Liver (tissue), 9 donors: Measurements from ENCODE around the gene ZDHHC22. TPM values are rescaled to one million over a fixed set of nuclear protein-coding genes. Genes with fewer than 3 reads are reported as not detected.
A peak's percentile ranks its signal among the peaks of the same experiment; 100 is the strongest.

Experiments used
- DNase-seq: peaks from one replicate; pipeline ENCODE4 v3.0.0-alpha.2; 2017; ENCODE audit warnings: low spot score
- H3K27ac ChIP-seq, 2 donors: one replicate each; pipeline ENCODE4 v1.7.0; 2013; ENCODE audit warnings: inconsistent platforms in 2 of 2, low read length in 2 of 2, control low read depth in 1 of 2, low read depth in 1 of 2, mild to moderate bottlenecking in 1 of 2
- H3K27me3 ChIP-seq, 4 donors: one replicate each; pipeline versions ENCODE4 v1.6.1 to v1.7.0; 2013; ENCODE audit warnings: low read length in 3 of 4, inconsistent platforms in 1 of 4, mild to moderate bottlenecking in 1 of 4, moderate library complexity in 1 of 4; ENCODE audit not compliant: control insufficient read depth in 4 of 4, insufficient read depth in 4 of 4
- H3K36me3 ChIP-seq, 4 donors: one replicate each; pipeline versions ENCODE4 v1.6.1 to v1.7.0; 2013; ENCODE audit warnings: low read length in 3 of 4, mild to moderate bottlenecking in 3 of 4, low read depth in 1 of 4, moderate library complexity in 1 of 4; ENCODE audit not compliant: control insufficient read depth in 4 of 4, insufficient read depth in 3 of 4
- H3K4me1 ChIP-seq, 4 donors: one replicate each; pipeline versions ENCODE4 v1.6.1 to v1.7.0; 2013; ENCODE audit warnings: low read length in 3 of 4, mild to moderate bottlenecking in 3 of 4, moderate library complexity in 1 of 4; ENCODE audit not compliant: control insufficient read depth in 4 of 4, insufficient read depth in 4 of 4
- H3K4me3 ChIP-seq, 3 donors: one replicate each; pipeline versions ENCODE4 v1.6.1 to v1.7.0; 2013; ENCODE audit warnings: low read length in 3 of 3, control low read depth in 1 of 3, low read depth in 1 of 3, mild to moderate bottlenecking in 1 of 3
- H3K9ac ChIP-seq, 2 donors: one replicate each; pipeline ENCODE4 v1.7.0; 2013; ENCODE audit warnings: low read length in 2 of 2, mild to moderate bottlenecking in 2 of 2, moderate library complexity in 2 of 2, control low read depth in 1 of 2, low read depth in 1 of 2
- H3K9me3 ChIP-seq, 4 donors: one replicate each; pipeline versions ENCODE4 v1.6.1 to v1.7.0; 2013; ENCODE audit warnings: low read length in 3 of 4; ENCODE audit not compliant: control insufficient read depth in 4 of 4
- CTCF ChIP-seq: fragments of 150-350 bp; IDR thresholded peaks from 2 replicates; pipeline ENCODE4 v1.5.1; 2017; ENCODE audit warnings: improper control_type of control experiment, low read depth, low read length; ENCODE audit not compliant: missing input control
- EGR1 ChIP-seq, 2 donors: IDR thresholded peaks; 2 replicates each; pipeline ENCODE4 v1.6.1; 2016 to 2018; ENCODE audit warnings: antibody characterized with exemption in 2 of 2, low read depth in 2 of 2
- FOXA1 ChIP-seq: IDR thresholded peaks from 2 replicates; pipeline ENCODE4 v1.6.1; 2016; ENCODE audit warnings: antibody characterized with exemption
- FOXA2 ChIP-seq: IDR thresholded peaks from 2 replicates; pipeline ENCODE4 v1.6.1; 2016; ENCODE audit warnings: antibody characterized with exemption
- GABPA ChIP-seq, 2 donors: IDR thresholded peaks in 1 of 2; conservative IDR thresholded peaks in 1 of 2; 2 replicates each; pipeline ENCODE4 v1.6.1; 2016; ENCODE audit warnings: antibody characterized with exemption in 2 of 2, mild to moderate bottlenecking in 1 of 2, moderate library complexity in 1 of 2
- HNF4A ChIP-seq, 2 donors: conservative IDR thresholded peaks; 2 replicates each; pipeline ENCODE4 v1.6.1; 2016; ENCODE audit warnings: antibody characterized with exemption in 2 of 2, mild to moderate bottlenecking in 2 of 2
- HNF4G ChIP-seq: IDR thresholded peaks from 2 replicates; pipeline ENCODE4 v1.6.1; 2016; ENCODE audit warnings: antibody characterized with exemption
- JUND ChIP-seq, 2 donors: IDR thresholded peaks; 2 replicates each; pipeline ENCODE4 v1.6.1; 2016; ENCODE audit warnings: antibody characterized with exemption in 2 of 2
- NR2F2 ChIP-seq: IDR thresholded peaks from 2 replicates; pipeline ENCODE4 v1.6.1; 2016; ENCODE audit warnings: antibody characterized with exemption
- RAD21 ChIP-seq, 2 donors: IDR thresholded peaks; 2 replicates each; pipeline ENCODE4 v1.6.1; 2016; ENCODE audit warnings: antibody characterized with exemption in 2 of 2, mild to moderate bottlenecking in 2 of 2
- REST ChIP-seq: IDR thresholded peaks from 2 replicates; pipeline ENCODE4 v1.6.1; 2016; ENCODE audit warnings: antibody characterized with exemption, mild to moderate bottlenecking
- RXRA ChIP-seq, 2 donors: IDR thresholded peaks; 2 replicates each; pipeline ENCODE4 v1.6.1; 2017 to 2018; ENCODE audit warnings: antibody characterized with exemption in 2 of 2, mild to moderate bottlenecking in 1 of 2
- SP1 ChIP-seq: IDR thresholded peaks from 2 replicates; pipeline ENCODE4 v1.6.1; 2018; ENCODE audit warnings: antibody characterized with exemption, mild to moderate bottlenecking
- TAF1 ChIP-seq: conservative IDR thresholded peaks from 2 replicates; pipeline ENCODE4 v1.6.1; 2016; ENCODE audit warnings: antibody characterized with exemption, mild to moderate bottlenecking
- YY1 ChIP-seq: IDR thresholded peaks from 2 replicates; pipeline ENCODE4 v1.6.1; 2016; ENCODE audit warnings: antibody characterized with exemption, mild to moderate bottlenecking
- WGBS: extraction: QIAGEN DNeasy Blood & Tissue Kit; methylation state at CpG from one replicate; pipeline ENCODE4 v1.1.7; 2013; 5-methylcytosine and 5-hydroxymethylcytosine counted together
- polyA plus RNA-seq, 2 donors: library from polyadenylated mRNA; stranded (reverse) in 1 of 2; unstranded in 1 of 2; fragments of 200-250 nt in 1 of 2; fragments of >200 nt in 1 of 2; fragmentation: Nextera tagmentation in 1 of 2; extraction: Ambion mirVana in 1 of 2; gene quantifications; one replicate each; pipeline versions ENCODE4 v1.2.1 to v1.2.3, GENCODE V29; 2013 to 2015
- total RNA-seq, 2 donors: library from RNA; depleted of rRNA; stranded (reverse); fragments of >200 nt; gene quantifications; one replicate each; pipeline ENCODE4 v1.2.3, GENCODE V29; 2014
- TF ChIP-seq, protein P1 (sequence below): IDR thresholded peaks from 2 replicates; pipeline ENCODE4 v1.6.1; 2016; ENCODE audit warnings: antibody characterized with exemption
- TF ChIP-seq, protein P2 (sequence below): IDR thresholded peaks from 2 replicates; pipeline ENCODE4 v1.6.1; 2016; ENCODE audit warnings: antibody characterized with exemption
- TF ChIP-seq, protein P3 (sequence below): IDR thresholded peaks from 2 replicates; pipeline ENCODE4 v1.6.1; 2016; ENCODE audit warnings: antibody characterized with exemption
- donor health status: healthy.
- donor health status: healthy.
- donor health status: healthy.
- donor health status: healthy.
- donor health status: healthy.

Gene ZDHHC22
- total and polyA plus RNA-seq, 4 donors = not detected

- WGBS = 65% methylated on average over 5 of the region's 5 CpGs
Measured at GRCh38 chr14:77183896-77184295, 42.3 kb upstream of the ZDHHC22 start.

DNA sequence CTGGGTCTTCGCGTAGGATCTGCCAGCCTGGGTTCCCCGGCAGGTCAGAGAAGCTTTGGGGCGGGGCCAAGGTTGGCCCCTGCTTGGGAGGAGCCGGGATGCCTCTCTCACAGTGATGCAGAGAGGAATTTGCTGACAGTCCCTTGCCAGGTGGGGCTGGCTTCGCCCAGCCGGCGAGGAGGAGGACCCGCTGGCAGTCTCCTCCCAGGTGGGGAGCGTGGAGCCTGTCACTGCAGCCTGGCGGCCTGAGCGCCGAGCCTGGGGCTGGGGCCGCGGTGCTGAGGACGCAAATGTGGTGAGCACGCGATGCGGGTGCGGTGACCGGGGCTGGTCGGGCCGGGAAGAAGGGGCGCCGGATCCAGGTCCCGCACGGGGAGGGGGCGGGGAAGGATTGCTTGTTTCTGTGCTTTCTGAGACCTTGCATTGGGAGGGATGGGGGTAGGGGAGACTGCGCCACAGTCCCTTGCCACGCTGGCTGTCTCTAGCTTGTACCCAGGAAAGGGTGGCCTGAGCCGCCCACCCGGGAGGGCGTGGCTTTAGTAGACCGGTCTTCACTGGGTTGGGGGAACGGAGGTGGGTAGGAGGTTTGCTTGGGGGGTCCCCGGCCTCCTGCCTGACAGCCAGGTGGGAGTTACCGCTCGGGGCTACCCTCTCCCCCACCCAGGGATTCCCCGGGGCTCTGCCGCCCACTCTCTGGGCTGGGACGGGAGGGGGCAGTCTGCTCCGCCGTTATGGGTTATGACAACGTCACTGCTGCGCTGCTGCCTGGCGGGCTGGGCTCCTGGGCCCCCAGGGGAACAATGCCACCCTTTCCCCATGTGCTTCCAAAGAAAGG is 40.2 kb upstream of the ZDHHC22 start, which contains the start of gene TMEM63C:
Gene TMEM63C, plus strand, starts transcription at position 196 of the 835 bp plus-strand sequence. CDS start 37,016 bp downstream, outside the sequence.
- no peak within 1 kb of the TSS for H3K9ac ChIP-seq
- H3K27ac ChIP-seq = no peak within 1 kb of the TSS
- 5% methylated on average over 46 of the region's 46 CpGs for WGBS
- no peak for TF ChIP-seq SP1
- TF ChIP-seq FOXA2 = no peak
- TF ChIP-seq RXRA (IDR thresholded peaks at IDR 0.05) = no peak
- TF ChIP-seq, protein P1, sequence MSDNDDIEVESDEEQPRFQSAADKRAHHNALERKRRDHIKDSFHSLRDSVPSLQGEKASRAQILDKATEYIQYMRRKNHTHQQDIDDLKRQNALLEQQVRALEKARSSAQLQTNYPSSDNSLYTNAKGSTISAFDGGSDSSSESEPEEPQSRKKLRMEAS = no peak
- no peak for TF ChIP-seq HNF4A (conservative IDR thresholded peaks at IDR 0.05)
- no peak for TF ChIP-seq HNF4G
- TF ChIP-seq JUND (IDR thresholded peaks at IDR 0.05) = no peak
- no peak for TF ChIP-seq CTCF
- TF ChIP-seq FOXA1 = no peak
- TF ChIP-seq EGR1 (IDR thresholded peaks at IDR 0.05; ENCODE audit: low read depth in 2 of 2) = no peak
- TF ChIP-seq NR2F2 = no peak
- TF ChIP-seq TAF1 = no peak
- no peak for TF ChIP-seq RAD21 (IDR thresholded peaks at IDR 0.05)
- no peak for TF ChIP-seq GABPA (IDR thresholded peaks at IDR 0.05 in 1 of 2, conservative IDR thresholded peaks at IDR 0.05 in 1 of 2)
- TF ChIP-seq REST = no peak
- TF ChIP-seq, protein P2, sequence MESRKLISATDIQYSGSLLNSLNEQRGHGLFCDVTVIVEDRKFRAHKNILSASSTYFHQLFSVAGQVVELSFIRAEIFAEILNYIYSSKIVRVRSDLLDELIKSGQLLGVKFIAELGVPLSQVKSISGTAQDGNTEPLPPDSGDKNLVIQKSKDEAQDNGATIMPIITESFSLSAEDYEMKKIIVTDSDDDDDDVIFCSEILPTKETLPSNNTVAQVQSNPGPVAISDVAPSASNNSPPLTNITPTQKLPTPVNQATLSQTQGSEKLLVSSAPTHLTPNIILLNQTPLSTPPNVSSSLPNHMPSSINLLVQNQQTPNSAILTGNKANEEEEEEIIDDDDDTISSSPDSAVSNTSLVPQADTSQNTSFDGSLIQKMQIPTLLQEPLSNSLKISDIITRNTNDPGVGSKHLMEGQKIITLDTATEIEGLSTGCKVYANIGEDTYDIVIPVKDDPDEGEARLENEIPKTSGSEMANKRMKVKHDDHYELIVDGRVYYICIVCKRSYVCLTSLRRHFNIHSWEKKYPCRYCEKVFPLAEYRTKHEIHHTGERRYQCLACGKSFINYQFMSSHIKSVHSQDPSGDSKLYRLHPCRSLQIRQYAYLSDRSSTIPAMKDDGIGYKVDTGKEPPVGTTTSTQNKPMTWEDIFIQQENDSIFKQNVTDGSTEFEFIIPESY = no peak
- no peak for TF ChIP-seq YY1
- TF ChIP-seq, protein P3, sequence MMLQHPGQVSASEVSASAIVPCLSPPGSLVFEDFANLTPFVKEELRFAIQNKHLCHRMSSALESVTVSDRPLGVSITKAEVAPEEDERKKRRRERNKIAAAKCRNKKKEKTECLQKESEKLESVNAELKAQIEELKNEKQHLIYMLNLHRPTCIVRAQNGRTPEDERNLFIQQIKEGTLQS = no peak
- no peaks in the 10 kb centered on the region for H3K36me3 ChIP-seq
- DNase-seq = no peak
- peak within 1 kb of the TSS in 2 of 3 donors; percentile 26 to 38 for H3K4me3 ChIP-seq
- H3K9me3 ChIP-seq = no peaks in the 10 kb centered on the region
- H3K27me3 ChIP-seq = peaks cover 0 to 2% (median 0%) of the 10 kb centered on the region in 4 donors
- H3K4me1 ChIP-seq = peaks cover 5 to 11% (median 7%) of the 10 kb centered on the region in 4 donors

More at GRCh38 chr14:77183896-77184295, 42.3 kb upstream of the ZDHHC22 start:
- Histone ChIP-seq H3K27ac (no peak overlapping the region), H3K27me3 (peaks cover 0 to 2% (median 0%) of the 10 kb centered on the region in 4 donors), H3K9me3 (no peaks in the 10 kb centered on the region), H3K9ac (no peak overlapping the region), H3K4me1 (peaks cover 5 to 11% (median 7%) of the 10 kb centered on the region in 4 donors), H3K4me3 (no peak overlapping the region), H3K36me3 (no peaks in the 10 kb centered on the region)
- TF ChIP-seq HNF4G (no peak), NR2F2 (no peak), EGR1 (IDR thresholded peaks at IDR 0.05; ENCODE audit: low read depth in 2 of 2) (no peak), RXRA (IDR thresholded peaks at IDR 0.05) (no peak)
- TF ChIP-seq, protein P1 = no peak
- DNase-seq = no peak
